Glutamatergic neuron (in vitro differentiated cells): Measurements from ENCODE around the gene CLIC6. TPM values are rescaled to one million over a fixed set of nuclear protein-coding genes. Genes with fewer than 3 reads are reported as not detected.

Experiments used
- DNase-seq: peaks from one replicate; pipeline ENCODE4 v3.0.0; 2022
- H3K27ac Mint-ChIP-seq: one replicate; pipeline ENCODE4 v1.8.0; 2020; ENCODE audit warnings: mild to moderate bottlenecking, mixed read lengths, inconsistent platforms; ENCODE audit not compliant: unreplicated experiment
- H3K27me3 Mint-ChIP-seq: one replicate; pipeline ENCODE4 v1.8.0; 2020; ENCODE audit warnings: mild to moderate bottlenecking, moderate library complexity, mixed read lengths, inconsistent platforms; ENCODE audit not compliant: unreplicated experiment
- H3K36me3 Mint-ChIP-seq: one replicate; pipeline ENCODE4 v1.8.0; 2020; ENCODE audit warnings: mild to moderate bottlenecking, mixed read lengths, inconsistent platforms; ENCODE audit not compliant: unreplicated experiment
- H3K4me1 Mint-ChIP-seq: one replicate; pipeline ENCODE4 v1.8.0; 2020; ENCODE audit warnings: mild to moderate bottlenecking, low read depth, mixed read lengths, inconsistent platforms; ENCODE audit not compliant: unreplicated experiment
- H3K4me3 Mint-ChIP-seq: one replicate; pipeline ENCODE4 v1.8.0; 2020; ENCODE audit warnings: mild to moderate bottlenecking, mixed read lengths, inconsistent platforms; ENCODE audit not compliant: unreplicated experiment
- H3K9me3 Mint-ChIP-seq: one replicate; pipeline ENCODE4 v1.8.0; 2020; ENCODE audit warnings: mild to moderate bottlenecking, moderate library complexity, mixed read lengths, inconsistent platforms; ENCODE audit not compliant: unreplicated experiment
- CTCF ChIP-seq: fragments of 200-600 bp; sonication (generic); IDR thresholded peaks from one replicate; pipeline ENCODE4 v1.5.0; 2021; ENCODE audit not compliant: partially characterized antibody, unreplicated experiment
- total RNA-seq: library from RNA; stranded (reverse); fragmentation: NEBNext Ultra II Directional; extraction: Animal tissue kit (Norgen Biotek cat#: 25700); gene quantifications from one replicate; pipeline ENCODE4 v1.2.1, GENCODE V29; 2021; ENCODE audit not compliant: unreplicated experiment

Gene CLIC6
- total RNA-seq, 1 donor from 2014 or later, result 0.17 TPM

- Mint-ChIP-seq H3K4me3 (no peak overlapping the region), H3K36me3 (no peaks in the 10 kb centered on the region), H3K27me3 (peaks cover 2% of the 10 kb centered on the region), H3K27ac (no peak overlapping the region), H3K9me3 (no peaks in the 10 kb centered on the region), H3K4me1 (no peaks in the 10 kb centered on the region)
- no peak for TF ChIP-seq CTCF
- DNase-seq, result no peak
Observed at GRCh38 chr21:34644825-34645224, 24.0 kb upstream of the CLIC6 start.

- H3K27me3 Mint-ChIP-seq, result peaks cover 4% of the 10 kb centered on the region
- peaks cover 6% of the 10 kb centered on the region for H3K36me3 Mint-ChIP-seq
- H3K4me3 Mint-ChIP-seq, result no peak overlapping the region
- DNase-seq, result no peak
- TF ChIP-seq CTCF, result no peak
- no peaks in the 10 kb centered on the region for H3K4me1 Mint-ChIP-seq
- no peak overlapping the region for H3K27ac Mint-ChIP-seq
- H3K9me3 Mint-ChIP-seq, result no peaks in the 10 kb centered on the region
Observed at GRCh38 chr21:34647555-34647954, 21.2 kb upstream of the CLIC6 start.

- no peak for TF ChIP-seq CTCF
- Mint-ChIP-seq H3K4me3 (no peak overlapping the region), H3K27me3 (peaks cover 4% of the 10 kb centered on the region), H3K27ac (no peak overlapping the region), H3K9me3 (peaks cover 5% of the 10 kb centered on the region), H3K36me3 (peaks cover 17% of the 10 kb centered on the region), H3K4me1 (no peaks in the 10 kb centered on the region)
- no peak for DNase-seq
Observed at GRCh38 chr21:34648739-34649297, 20.0 kb upstream of the CLIC6 start.

GRCh38 chr21:34649400-34649799 is 19.4 kb upstream of the CLIC6 start:
- no peak for TF ChIP-seq CTCF
- Mint-ChIP-seq H3K4me3 (no peak overlapping the region), H3K27me3 (peaks cover 4% of the 10 kb centered on the region), H3K36me3 (peaks cover 17% of the 10 kb centered on the region), H3K9me3 (peaks cover 6% of the 10 kb centered on the region), H3K27ac (no peak overlapping the region), H3K4me1 (no peaks in the 10 kb centered on the region)
- DNase-seq, result no peak

GRCh38 chr21:34650861-34651431 is 17.8 kb upstream of the CLIC6 start:
- no peak for DNase-seq
- Mint-ChIP-seq H3K9me3 (peaks cover 6% of the 10 kb centered on the region), H3K4me1 (no peaks in the 10 kb centered on the region), H3K36me3 (peaks cover 17% of the 10 kb centered on the region), H3K27ac (no peak overlapping the region), H3K4me3 (no peak overlapping the region), H3K27me3 (peaks cover 4% of the 10 kb centered on the region)
- TF ChIP-seq CTCF, result no peak
